GM23248 (cell line): ENCODE measurements around the gene CHAC2. TPM values are rescaled to one million over a fixed set of nuclear protein-coding genes. Genes with fewer than 3 reads are reported as not detected.

Experiments used
- DNase-seq: peaks from one replicate; pipeline ENCODE4 v3.0.0-alpha.2; 2015
- H2AFZ ChIP-seq: fragments of 200-600 bp; sonication (generic); 2 replicates; pipeline ENCODE4 v1.6.1; 2016; ENCODE audit warnings: antibody characterized with exemption
- H3F3A ChIP-seq: fragments of 200-600 bp; sonication (generic); 2 replicates; pipeline ENCODE4 v1.6.1; 2016; ENCODE audit warnings: mild to moderate bottlenecking, antibody characterized with exemption, mixed run types; ENCODE audit not compliant: insufficient read depth
- H3K27ac ChIP-seq: fragments of 200-600 bp; sonication (generic); 2 replicates; pipeline ENCODE4 v1.5.1; 2016; ENCODE audit warnings: mild to moderate bottlenecking
- H3K27me3 ChIP-seq: fragments of 200-600 bp; sonication (generic); replicated peaks from 2 replicates; pipeline ENCODE4 v1.6.1; 2016; ENCODE audit warnings: mild to moderate bottlenecking; ENCODE audit not compliant: insufficient read depth
- H3K36me3 ChIP-seq: fragments of 200-600 bp; sonication (generic); 2 replicates; pipeline ENCODE4 v1.6.1; 2016; ENCODE audit warnings: low read depth, mild to moderate bottlenecking
- H3K4me1 ChIP-seq: fragments of 200-600 bp; sonication (generic); 2 replicates; pipeline ENCODE4 v1.6.1; 2016; ENCODE audit warnings: mild to moderate bottlenecking; ENCODE audit not compliant: insufficient read depth
- H3K4me2 ChIP-seq: fragments of 200-600 bp; sonication (generic); one replicate; pipeline ENCODE4 v1.6.1; 2016; ENCODE audit warnings: mild to moderate bottlenecking; ENCODE audit not compliant: unreplicated experiment
- H3K4me3 ChIP-seq: fragments of 200-600 bp; sonication (generic); 2 replicates; pipeline ENCODE4 v1.5.1; 2016; ENCODE audit warnings: mild to moderate bottlenecking
- H3K79me2 ChIP-seq: fragments of 200-600 bp; sonication (generic); 2 replicates; pipeline ENCODE4 v1.6.1; 2016; ENCODE audit warnings: mild to moderate bottlenecking; ENCODE audit not compliant: insufficient read depth
- H3K9ac ChIP-seq: fragments of 200-600 bp; sonication (generic); 2 replicates; pipeline ENCODE4 v1.6.1; 2016; ENCODE audit warnings: mild to moderate bottlenecking
- H3K9me2 ChIP-seq: fragments of 200-600 bp; sonication (generic); 2 replicates; pipeline ENCODE4 v1.6.1; 2016; ENCODE audit warnings: mixed run types, mild to moderate bottlenecking, moderate library complexity; ENCODE audit not compliant: insufficient read depth
- H3K9me3 ChIP-seq: fragments of 200-600 bp; sonication (generic); one replicate; pipeline ENCODE4 v1.6.1; 2017; ENCODE audit warnings: low read depth
- H4K20me1 ChIP-seq: fragments of 200-600 bp; sonication (generic); 2 replicates; pipeline ENCODE4 v1.6.0; 2016; ENCODE audit not compliant: insufficient read depth
- EZH2 ChIP-seq: fragments of 200-600 bp; sonication (generic); IDR thresholded peaks from 2 replicates; pipeline ENCODE4 v1.6.1; 2018; ENCODE audit warnings: antibody characterized with exemption, mild to moderate bottlenecking; ENCODE audit not compliant: insufficient read depth, poor library complexity, severe bottlenecking
- EZH2phosphoT487 ChIP-seq: fragments of 200-600 bp; sonication (generic); IDR thresholded peaks from 2 replicates; pipeline ENCODE4 v1.6.1; 2018; ENCODE audit warnings: antibody characterized with exemption, moderate library complexity, mild to moderate bottlenecking, low read depth; ENCODE audit not compliant: insufficient read depth
- WGBS, 2 experiments: methylation state at CpG; one replicate each; pipeline ENCODE4 v1.1.6; 2015 to 2017; ENCODE audit warnings: low lambda C conversion rate in 2 of 2, low coverage in 1 of 2; ENCODE audit errors: missing lambda C conversion rate in 2 of 2; 5-methylcytosine and 5-hydroxymethylcytosine counted together
- in situ Hi-C: fragments of 300-500 bp; cut with MboI; formaldehyde crosslinking; loops from 2 replicates; pipeline ENCODE4 v1.15.0; 2020
- polyA plus RNA-seq: library from polyadenylated mRNA; unstranded; fragments of >200 nt; fragmentation: Nextera tagmentation; extraction: Ambion mirVana; gene quantifications from 2 replicates; pipeline ENCODE4 v1.2.1, GENCODE V29; 2016
- total RNA-seq: library from RNA; depleted of rRNA; stranded (reverse); fragments of >200 nt; shearing (Covaris generic); gene quantifications from 2 replicates; pipeline ENCODE4 v1.2.3, GENCODE V29; 2014

Gene CHAC2
- total and polyA plus RNA-seq, 2 experiments from 2014 or later: 4.6 to 5.4 TPM

DNA sequence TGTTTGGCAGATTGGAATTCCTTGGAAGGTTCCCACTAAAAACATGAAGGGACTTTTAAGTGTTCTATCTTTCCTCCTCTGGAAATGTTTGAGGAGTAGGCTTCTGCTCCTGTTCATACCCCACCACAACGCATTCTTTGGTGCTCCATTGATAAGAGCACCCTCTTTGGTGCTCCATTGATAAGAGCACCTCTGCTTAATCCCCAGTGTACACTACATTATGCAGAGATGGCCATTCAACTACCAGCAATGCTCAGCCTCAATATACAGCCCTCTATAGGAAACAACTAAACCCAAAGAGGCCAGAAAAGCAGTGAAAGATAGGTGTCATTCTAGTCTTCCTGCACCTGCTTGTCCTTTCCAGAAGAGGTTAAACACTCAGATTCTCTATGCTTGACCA is 1.8 kb upstream of the CHAC2 start:
- no peaks in the 10 kb centered on the region for H4K20me1 ChIP-seq
- H3F3A ChIP-seq: peaks cover 8% of the 10 kb centered on the region; the same call in 1 of the 2 replicates
- H2AFZ ChIP-seq: no peak overlapping the region
- no peak overlapping the region for H3K4me3 ChIP-seq
- in situ Hi-C loops: no loop called here
- no peaks in the 10 kb centered on the region for H3K9me3 ChIP-seq
- WGBS, 2 experiments: 96 to 100% methylated on average over 1 of the region's 1 CpG
- H3K27me3 ChIP-seq: no peaks in the 10 kb centered on the region
- no peaks in the 10 kb centered on the region for H3K9me2 ChIP-seq
- H3K36me3 ChIP-seq: peaks cover 14% of the 10 kb centered on the region
- no peak overlapping the region for H3K9ac ChIP-seq
- H3K4me1 ChIP-seq: peaks cover 10% of the 10 kb centered on the region
- no peak for DNase-seq
- H3K79me2 ChIP-seq: peaks cover 49% of the 10 kb centered on the region
- no peak overlapping the region for H3K4me2 ChIP-seq
- TF ChIP-seq EZH2: no peak
- no peak overlapping the region for H3K27ac ChIP-seq

DNA sequence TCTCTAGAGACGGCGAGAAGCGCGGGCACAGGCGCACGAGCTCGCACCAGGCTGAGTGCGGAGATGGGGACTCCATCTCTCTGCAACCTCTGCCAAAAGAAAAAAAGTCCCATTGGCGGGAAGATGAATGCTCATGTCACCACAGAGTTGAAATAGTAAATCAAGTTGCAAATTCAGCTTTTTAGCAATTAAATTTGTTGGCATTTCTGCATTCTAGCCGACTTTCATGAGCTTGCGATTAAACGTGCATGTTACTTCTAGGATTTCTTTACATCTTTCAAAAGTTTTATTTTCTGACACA is 588 bp downstream of the CHAC2 start:
- Histone ChIP-seq H3F3A (peaks cover 8% of the 10 kb centered on the region; the same call in 1 of the 2 replicates), H3K4me1 (peaks cover 10% of the 10 kb centered on the region), H3K79me2 (peaks cover 58% of the 10 kb centered on the region), H3K27me3 (no peaks in the 10 kb centered on the region), H3K9me2 (no peaks in the 10 kb centered on the region), H2AFZ (peak overlapping the region; percentile 96), H3K9ac (peak overlapping the region; percentile 81), H3K4me3 (peak overlapping the region; percentile 81), H3K36me3 (peaks cover 3% of the 10 kb centered on the region; the same call in 1 of the 2 replicates), H3K4me2 (peak overlapping the region; percentile 99), H4K20me1 (no peaks in the 10 kb centered on the region), H3K27ac (peak overlapping the region; percentile 63), H3K9me3 (no peaks in the 10 kb centered on the region)
- no peak for DNase-seq
- 1 to 2% methylated on average over 12 of the region's 12 CpGs for WGBS, 2 experiments
- TF ChIP-seq EZH2phosphoT487 (no peak), EZH2 (no peak)
- in situ Hi-C loops: no loop called here

DNA sequence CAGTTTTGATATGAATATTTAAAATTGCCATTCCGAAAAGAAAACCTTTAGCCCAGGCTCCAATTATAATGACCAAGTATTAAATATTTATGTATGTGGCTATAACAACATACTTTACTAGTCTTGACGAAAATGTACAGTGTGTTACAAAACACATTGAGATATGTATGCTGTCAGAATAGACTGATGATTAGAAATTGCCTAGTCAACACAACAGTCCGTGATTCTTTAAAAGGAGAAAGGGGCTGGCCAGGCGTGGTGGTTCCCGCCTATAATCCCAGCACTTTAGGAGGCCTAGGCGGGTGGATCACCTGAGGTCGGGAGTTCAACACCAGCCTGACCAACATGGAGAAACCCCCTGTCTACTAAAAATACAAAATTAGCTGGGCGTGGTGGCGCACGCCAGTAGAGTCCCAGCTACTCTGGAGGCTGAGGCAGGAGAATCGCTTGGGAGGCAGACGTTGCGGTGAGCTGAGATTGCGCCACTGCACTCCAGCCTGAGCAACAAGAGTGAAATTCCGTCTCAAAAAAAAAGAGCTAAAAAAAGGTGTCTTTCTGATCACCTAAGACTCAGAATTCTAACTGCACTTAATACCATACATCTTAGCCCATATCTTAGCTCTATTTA is 1.8 kb downstream of the CHAC2 start:
- no peak for TF ChIP-seq EZH2phosphoT487
- no peak for TF ChIP-seq EZH2
- Histone ChIP-seq H3K79me2 (peaks cover 66% of the 10 kb centered on the region), H3K4me2 (no peak overlapping the region), H4K20me1 (no peaks in the 10 kb centered on the region), H3K4me3 (no peak overlapping the region), H3K9me3 (no peaks in the 10 kb centered on the region), H3K36me3 (no peaks in the 10 kb centered on the region; the same call in 1 of the 2 replicates), H3K27me3 (no peaks in the 10 kb centered on the region), H3K9ac (no peak overlapping the region), H3K27ac (no peak overlapping the region), H3K4me1 (peaks cover 10% of the 10 kb centered on the region), H3K9me2 (no peaks in the 10 kb centered on the region), H2AFZ (no peak overlapping the region), H3F3A (peaks cover 8% of the 10 kb centered on the region; the same call in 1 of the 2 replicates)
- WGBS, 2 experiments: 96% methylated on average over 15 of the region's 15 CpGs
- DNase-seq: no peak
- in situ Hi-C loops: no loop called here

DNA sequence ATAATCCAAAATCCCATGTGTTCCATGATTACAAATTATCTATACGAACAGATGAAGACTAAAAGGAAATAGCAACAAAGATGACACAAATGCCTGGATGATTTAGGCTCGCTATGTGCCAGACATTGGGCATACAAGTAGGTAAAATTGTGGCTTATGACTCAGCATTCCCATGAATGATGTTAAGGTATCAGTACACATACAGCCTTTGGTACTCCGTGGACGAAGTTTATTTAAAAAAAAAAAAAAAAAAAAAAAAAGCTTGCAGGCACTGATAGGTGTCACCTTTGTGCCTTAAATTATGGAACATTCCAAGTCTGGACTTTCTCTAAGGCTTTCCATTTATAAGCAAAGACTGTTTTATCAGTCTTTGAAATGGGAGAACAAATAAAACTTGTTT is 2.7 kb downstream of the CHAC2 start:
- H3K4me3 ChIP-seq: no peak overlapping the region
- TF ChIP-seq EZH2phosphoT487 (no peak), EZH2 (no peak)
- no peaks in the 10 kb centered on the region for H3K9me2 ChIP-seq
- WGBS, 2 experiments: 83 to 87% methylated on average over 4 of the region's 4 CpGs
- H3K9me3 ChIP-seq: no peaks in the 10 kb centered on the region
- H3K4me2 ChIP-seq: no peak overlapping the region
- in situ Hi-C loops: no loop called here
- H3K36me3 ChIP-seq: no peaks in the 10 kb centered on the region
- H3K27ac ChIP-seq: no peak overlapping the region
- peaks cover 8% of the 10 kb centered on the region; the same call in 1 of the 2 replicates for H3F3A ChIP-seq
- no peak overlapping the region for H2AFZ ChIP-seq
- no peak for DNase-seq
- H4K20me1 ChIP-seq: no peaks in the 10 kb centered on the region
- H3K4me1 ChIP-seq: peaks cover 10% of the 10 kb centered on the region
- H3K79me2 ChIP-seq: peaks cover 66% of the 10 kb centered on the region
- H3K27me3 ChIP-seq: no peaks in the 10 kb centered on the region
- no peak overlapping the region for H3K9ac ChIP-seq

DNA sequence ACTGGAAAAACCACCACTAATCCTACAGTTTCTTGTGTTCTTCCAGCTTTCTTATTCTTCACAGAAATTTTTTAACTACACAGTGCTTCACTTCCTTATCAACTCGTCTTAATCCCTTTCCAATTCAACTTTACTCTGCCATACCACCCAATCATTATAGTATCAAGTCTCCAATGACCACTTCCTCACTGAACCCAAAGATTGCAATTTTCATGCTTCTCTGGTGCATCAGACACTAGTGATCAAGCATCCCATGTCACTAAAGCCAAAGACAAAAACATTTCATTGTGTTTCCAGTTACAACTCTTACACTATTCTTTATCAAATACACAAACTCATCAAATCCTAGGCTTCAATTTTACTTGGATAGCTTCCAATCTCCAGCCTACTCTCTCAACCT is 9.5 kb downstream of the CHAC2 start:
- Histone ChIP-seq H3K9me3 (no peaks in the 10 kb centered on the region), H3K4me1 (no peaks in the 10 kb centered on the region), H3K9me2 (no peaks in the 10 kb centered on the region), H3K27me3 (no peaks in the 10 kb centered on the region), H3K4me3 (no peak overlapping the region), H3K36me3 (no peaks in the 10 kb centered on the region), H3K79me2 (peaks cover 98% of the 10 kb centered on the region), H3K27ac (no peak overlapping the region), H3K9ac (no peak overlapping the region), H3K4me2 (no peak overlapping the region), H2AFZ (no peak overlapping the region), H3F3A (0 out of 2 replicates have a peak, but pooled peaks cover 3% of the 10 kb centered on the region), H4K20me1 (no peaks in the 10 kb centered on the region)
- TF ChIP-seq EZH2 (no peak), EZH2phosphoT487 (no peak)
- no peak for DNase-seq
- in situ Hi-C loops: no loop called here
- WGBS, 2 experiments: 47 to 63% methylated on average over 1 of the region's 1 CpG
